Measurements from ENCODE around the gene PIGB. TPM values are rescaled to one million over a fixed set of nuclear protein-coding genes. Genes with fewer than 3 reads are reported as not detected.
"Not testable (repeated sequence)": the region's sequence is repeated elsewhere in the genome, so short reads cannot be mapped to it uniquely, and the experiment has no call there.

Gene PIGB
- total RNA-seq, 5 donors from 2014 or later (not counting 1 experiment from before 2014, with no cell fraction given): 16.3 to 28.2 (median 20.1) TPM

GRCh38 chr15:55289746-55290527 is 29.1 kb upstream of the PIGB start, which contains the start of gene RAB27A:
Gene RAB27A (minus strand): TSS chr15:55289813. CDS start chr15:55234934, 54,879 bp downstream.
- H3K27ac ChIP-seq (ENCODE audit: low read length): peak within 1 kb of the TSS; percentile 95
- H3K36me3 Mint-ChIP-seq: peaks cover 10% of the 10 kb centered on the region
- H3K27ac Mint-ChIP-seq: peak within 1 kb of the TSS; percentile 89 to 99
- no peaks in the 10 kb centered on the region for H3K9me3 Mint-ChIP-seq
- peak within 1 kb of the TSS; percentile 92 to 94 (median 93) for H3K4me3 Mint-ChIP-seq
- CTCF ChIA-PET: interaction anchor here (0.6 to 3.0 kb wide), 11 partner anchors 8 to 150 kb away, joined by 3 to 51 read pairs (median 5); partner anchors contain the start of genes PIGB (in 1 of the 2) and PIGBOS1 (in 1 of the 2)
- peak within 1 kb of the TSS; percentile 92 to 97 for H3K4me3 ChIP-seq (ENCODE audit: control insufficient read depth in 1 of 2, extremely low read depth in 1 of 2, low read length in 1 of 2)
- WGBS (ENCODE audit: insufficient coverage): under 1% methylated on average over 53 of the region's 69 CpGs
- peaks cover 5 to 30% of the 10 kb centered on the region in 2 experiments for H3K4me1 ChIP-seq (ENCODE audit: control insufficient read depth in 1 of 2, extremely low read depth in 1 of 2, insufficient read depth in 2 of 2, low read length in 2 of 2)
- H3K27me3 Mint-ChIP-seq: no peaks in the 10 kb centered on the region
- POLR2A ChIA-PET: interaction anchor here in 1 of 2 donors (0.5 to 0.6 kb wide), 2 partner anchors 71 to 73 kb away, joined by 6 to 7 read pairs; no protein-coding TSS in a partner anchor
- ATAC-seq (replicated peaks in 1 of 4) (peak; percentile 72 to 79 (median 74)), DNase-seq (peak; percentile 44 to 89 (median 68))
- no peaks in the 10 kb centered on the region for H3K9me3 ChIP-seq
- no peaks in the 10 kb centered on the region for H3K27me3 ChIP-seq (replicated peaks in 1 of 2; ENCODE audit: control insufficient read depth in 2 of 2, extremely low read depth in 1 of 2, insufficient read depth in 2 of 2, low read length in 1 of 2)
- H3K36me3 ChIP-seq (ENCODE audit: control insufficient read depth in 2 of 2, extremely low read depth in 1 of 2, insufficient read depth in 1 of 2, low read length in 1 of 2): no peaks in the 10 kb centered on the region
- peaks cover 41 to 43% (median 41%) of the 10 kb centered on the region in 3 donors for H3K4me1 Mint-ChIP-seq

DNA sequence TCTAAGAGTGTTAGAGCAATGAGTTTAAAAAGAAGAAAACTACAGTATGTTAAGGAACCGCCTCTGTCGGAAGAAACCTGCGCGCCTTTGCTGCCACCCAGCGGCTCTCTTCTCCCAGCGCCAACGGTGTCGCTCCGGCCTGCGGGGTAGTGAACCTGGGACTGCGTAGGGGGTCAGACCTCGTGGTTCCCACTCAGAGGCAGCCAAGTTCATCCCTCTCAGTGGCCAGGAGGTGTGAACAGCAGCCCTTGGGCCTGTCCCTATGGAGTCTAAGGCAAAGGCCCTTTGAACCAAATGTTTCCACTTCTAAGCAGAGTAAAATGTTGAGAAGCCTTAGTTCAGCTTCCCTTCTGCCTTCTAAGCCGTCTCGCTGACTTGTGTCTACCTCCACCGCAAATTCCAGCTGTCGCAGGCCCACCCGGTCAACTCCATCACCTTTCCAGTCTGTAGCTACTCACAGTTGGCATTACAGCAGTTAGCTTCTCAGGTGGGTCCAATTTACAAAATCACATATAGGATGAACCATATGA is 28.4 kb upstream of the PIGB start:
- DNase-seq (peak; percentile 61 to 90 (median 82)), ATAC-seq (replicated peaks in 1 of 4) (peak; percentile 76 to 81 (median 81))
- Histone ChIP-seq H3K36me3 (ENCODE audit: control insufficient read depth in 2 of 2, extremely low read depth in 1 of 2, insufficient read depth in 1 of 2, low read length in 1 of 2) (no peaks in the 10 kb centered on the region), H3K9me3 (no peaks in the 10 kb centered on the region), H3K27me3 (replicated peaks in 1 of 2; ENCODE audit: control insufficient read depth in 2 of 2, extremely low read depth in 1 of 2, insufficient read depth in 2 of 2, low read length in 1 of 2) (no peaks in the 10 kb centered on the region), H3K4me3 (ENCODE audit: control insufficient read depth in 1 of 2, extremely low read depth in 1 of 2, low read length in 1 of 2) (peak overlapping the region; percentile 92 to 97), H3K27ac (ENCODE audit: low read length) (peak overlapping the region; percentile 95), H3K4me1 (ENCODE audit: control insufficient read depth in 1 of 2, extremely low read depth in 1 of 2, insufficient read depth in 2 of 2, low read length in 2 of 2) (peaks cover 5 to 26% of the 10 kb centered on the region in 2 experiments)
- Mint-ChIP-seq H3K4me3 (peak overlapping the region; percentile 88 to 93 (median 92)), H3K27me3 (no peaks in the 10 kb centered on the region), H3K36me3 (peaks cover 10% of the 10 kb centered on the region), H3K9me3 (no peaks in the 10 kb centered on the region), H3K27ac (peak overlapping the region; percentile 78 to 90), H3K4me1 (peaks cover 35 to 36% (median 35%) of the 10 kb centered on the region in 3 donors)
- CTCF ChIA-PET: interaction anchor here (0.6 to 3.0 kb wide), 13 partner anchors 9 to 149 kb away, joined by 3 to 51 read pairs (median 5); partner anchors contain the start of genes PIGB (in 1 of the 2) and PIGBOS1 (in 1 of the 2)
- POLR2A ChIA-PET: interaction anchor here in 1 of 2 donors (0.5 to 0.6 kb wide), 2 partner anchors 72 to 73 kb away, joined by 6 to 7 read pairs; no protein-coding TSS in a partner anchor
- WGBS (ENCODE audit: insufficient coverage): 17% methylated on average over 10 of the region's 17 CpGs

GRCh38 chr15:55297315-55297714 is 21.7 kb upstream of the PIGB start:
- H3K27me3 ChIP-seq (replicated peaks in 1 of 2; ENCODE audit: control insufficient read depth in 2 of 2, extremely low read depth in 1 of 2, insufficient read depth in 2 of 2, low read length in 1 of 2): no peaks in the 10 kb centered on the region
- no peaks in the 10 kb centered on the region for H3K4me1 ChIP-seq (ENCODE audit: control insufficient read depth in 1 of 2, extremely low read depth in 1 of 2, insufficient read depth in 2 of 2, low read length in 2 of 2)
- ChIA-PET POLR2A (no interaction called here), CTCF (interaction anchor here (0.5 to 1.0 kb wide), 3 partner anchors 80 to 142 kb away, joined by 4 to 8 read pairs (median 4); no protein-coding TSS in a partner anchor)
- Mint-ChIP-seq H3K4me3 (no peak overlapping the region), H3K36me3 (no peaks in the 10 kb centered on the region), H3K27me3 (no peaks in the 10 kb centered on the region), H3K4me1 (no peaks in the 10 kb centered on the region), H3K27ac (no peak overlapping the region), H3K9me3 (no peaks in the 10 kb centered on the region)
- DNase-seq (no peak), ATAC-seq (replicated peaks in 1 of 4) (no peak)
- no peak overlapping the region for H3K27ac ChIP-seq (ENCODE audit: low read length)
- no peaks in the 10 kb centered on the region for H3K9me3 ChIP-seq
- H3K4me3 ChIP-seq (ENCODE audit: control insufficient read depth in 1 of 2, extremely low read depth in 1 of 2, low read length in 1 of 2): no peak overlapping the region
- no peaks in the 10 kb centered on the region for H3K36me3 ChIP-seq (ENCODE audit: control insufficient read depth in 2 of 2, extremely low read depth in 1 of 2, insufficient read depth in 1 of 2, low read length in 1 of 2)

- CTCF ChIA-PET; H3K4me1 Mint-ChIP-seq; H3K27ac Mint-ChIP-seq; H3K27me3 Mint-ChIP-seq; H3K4me3 Mint-ChIP-seq; H3K9me3 ChIP-seq; H3K4me3 ChIP-seq (ENCODE audit: control insufficient read depth in 1 of 2, extremely low read depth in 1 of 2, low read length in 1 of 2); H3K4me1 ChIP-seq (ENCODE audit: control insufficient read depth in 1 of 2, extremely low read depth in 1 of 2, insufficient read depth in 2 of 2, low read length in 2 of 2); H3K36me3 ChIP-seq (ENCODE audit: control insufficient read depth in 2 of 2, extremely low read depth in 1 of 2, insufficient read depth in 1 of 2, low read length in 1 of 2); H3K27me3 ChIP-seq (replicated peaks in 1 of 2; ENCODE audit: control insufficient read depth in 2 of 2, extremely low read depth in 1 of 2, insufficient read depth in 2 of 2, low read length in 1 of 2); H3K9me3 Mint-ChIP-seq; DNase-seq; POLR2A ChIA-PET; ATAC-seq (replicated peaks in 1 of 4); H3K27ac ChIP-seq (ENCODE audit: low read length): not testable (repeated sequence)
- WGBS (ENCODE audit: insufficient coverage): no CpG with 5 or more reads among the region's 32 CpGs
- peaks cover 14% of the 10 kb centered on the region for H3K36me3 Mint-ChIP-seq
These were observed 16.2 kb upstream of the PIGB start for GRCh38 chr15:55302801-55303200.

- Histone ChIP-seq H3K9me3 (no peaks in the 10 kb centered on the region), H3K27ac (ENCODE audit: low read length) (peak overlapping the region; percentile 98), H3K4me1 (ENCODE audit: control insufficient read depth in 1 of 2, extremely low read depth in 1 of 2, insufficient read depth in 2 of 2, low read length in 2 of 2) (peaks cover 9 to 16% of the 10 kb centered on the region in 2 experiments), H3K27me3 (replicated peaks in 1 of 2; ENCODE audit: control insufficient read depth in 2 of 2, extremely low read depth in 1 of 2, insufficient read depth in 2 of 2, low read length in 1 of 2) (no peaks in the 10 kb centered on the region), H3K36me3 (ENCODE audit: control insufficient read depth in 2 of 2, extremely low read depth in 1 of 2, insufficient read depth in 1 of 2, low read length in 1 of 2) (peaks cover 0 to 5% of the 10 kb centered on the region in 2 donors), H3K4me3 (ENCODE audit: control insufficient read depth in 1 of 2, extremely low read depth in 1 of 2, low read length in 1 of 2) (peak overlapping the region; percentile 91 to 94)
- H3K4me3 Mint-ChIP-seq: peak overlapping the region; percentile 98 to 99 (median 98)
- 57% methylated on average over 1 of the region's 4 CpGs for WGBS (ENCODE audit: insufficient coverage)
- H3K27me3 Mint-ChIP-seq: no peaks in the 10 kb centered on the region
- peak overlapping the region; percentile 31 to 99 for H3K27ac Mint-ChIP-seq
- POLR2A ChIA-PET: interaction anchor here in 1 of 2 donors (1.0 to 1.7 kb wide), 3 partner anchors 52 to 123 kb away, joined by 4 to 10 read pairs (median 7); partner anchors contain the start of genes CCPG1, PIERCE2 and RSL24D1
- H3K9me3 Mint-ChIP-seq: no peaks in the 10 kb centered on the region
- CTCF ChIA-PET: interaction anchor here (0.8 to 1.8 kb wide), 8 partner anchors 29 to 123 kb away, joined by 3 to 14 read pairs (median 4); partner anchors contain the start of genes CCPG1 (in 2 of the 2), PIERCE2 (in 2 of the 2) and RSL24D1 (in 1 of the 2)
- no peak for ATAC-seq (replicated peaks in 1 of 4)
- peak in 1 of 35 experiments; percentile 22 for DNase-seq
- H3K4me1 Mint-ChIP-seq: peaks cover 62 to 70% (median 64%) of the 10 kb centered on the region in 3 donors
- H3K36me3 Mint-ChIP-seq: peaks cover 30% of the 10 kb centered on the region
These were observed 665 bp downstream of the PIGB start for GRCh38 chr15:55319537-55320237.

Data from T-cell (primary cell).